LNCAP (cell line): ENCODE data around the gene CISD2.

Source experiments
- TF ChIP-seq, protein P1 (sequence below): fragments of 450-650 bp; IDR thresholded peaks from 2 replicates; pipeline ENCODE4 v1.5.1; 2017; ENCODE audit warnings: mild to moderate bottlenecking

Gene CISD2

DNA sequence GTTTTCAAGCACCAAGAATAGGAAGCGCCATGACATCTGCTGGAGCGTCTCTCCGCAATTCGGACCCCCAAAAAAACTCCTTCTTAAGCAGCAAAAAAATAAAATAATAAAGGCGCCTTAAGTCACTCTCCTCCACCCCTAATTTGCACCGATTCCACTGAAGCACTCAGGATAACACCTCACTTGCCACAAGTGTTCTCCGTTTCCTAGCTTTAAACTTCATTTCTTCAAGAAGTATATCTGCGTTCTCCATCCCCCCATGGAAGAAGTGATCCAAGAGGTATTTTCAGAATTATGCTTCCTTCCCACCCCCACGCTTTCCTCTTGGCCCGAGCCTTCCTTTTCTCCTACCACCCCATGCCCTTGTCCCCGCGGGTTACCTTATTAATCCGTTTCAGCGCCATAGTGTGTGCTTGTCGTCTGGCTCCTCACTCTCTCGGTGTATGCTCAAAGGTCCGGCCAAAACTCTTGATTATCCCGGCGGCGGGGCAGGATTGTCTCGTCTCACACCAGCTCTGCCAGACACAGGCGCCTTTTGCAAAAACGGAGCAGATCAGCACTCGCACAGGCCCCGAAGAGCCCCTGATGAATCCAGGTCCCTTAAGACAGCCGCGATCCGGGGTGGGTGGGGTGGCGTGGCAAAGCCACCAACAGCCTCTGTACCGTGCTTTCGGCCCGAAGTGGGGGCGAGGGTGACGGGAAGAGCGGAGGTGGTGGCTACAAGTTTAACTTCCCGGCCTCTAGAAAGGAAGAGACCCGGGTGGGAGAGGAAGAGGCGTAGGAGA, 42.5 kb upstream of the CISD2 start:
- TF ChIP-seq, protein P1, sequence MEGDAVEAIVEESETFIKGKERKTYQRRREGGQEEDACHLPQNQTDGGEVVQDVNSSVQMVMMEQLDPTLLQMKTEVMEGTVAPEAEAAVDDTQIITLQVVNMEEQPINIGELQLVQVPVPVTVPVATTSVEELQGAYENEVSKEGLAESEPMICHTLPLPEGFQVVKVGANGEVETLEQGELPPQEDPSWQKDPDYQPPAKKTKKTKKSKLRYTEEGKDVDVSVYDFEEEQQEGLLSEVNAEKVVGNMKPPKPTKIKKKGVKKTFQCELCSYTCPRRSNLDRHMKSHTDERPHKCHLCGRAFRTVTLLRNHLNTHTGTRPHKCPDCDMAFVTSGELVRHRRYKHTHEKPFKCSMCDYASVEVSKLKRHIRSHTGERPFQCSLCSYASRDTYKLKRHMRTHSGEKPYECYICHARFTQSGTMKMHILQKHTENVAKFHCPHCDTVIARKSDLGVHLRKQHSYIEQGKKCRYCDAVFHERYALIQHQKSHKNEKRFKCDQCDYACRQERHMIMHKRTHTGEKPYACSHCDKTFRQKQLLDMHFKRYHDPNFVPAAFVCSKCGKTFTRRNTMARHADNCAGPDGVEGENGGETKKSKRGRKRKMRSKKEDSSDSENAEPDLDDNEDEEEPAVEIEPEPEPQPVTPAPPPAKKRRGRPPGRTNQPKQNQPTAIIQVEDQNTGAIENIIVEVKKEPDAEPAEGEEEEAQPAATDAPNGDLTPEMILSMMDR: no peak

DNA sequence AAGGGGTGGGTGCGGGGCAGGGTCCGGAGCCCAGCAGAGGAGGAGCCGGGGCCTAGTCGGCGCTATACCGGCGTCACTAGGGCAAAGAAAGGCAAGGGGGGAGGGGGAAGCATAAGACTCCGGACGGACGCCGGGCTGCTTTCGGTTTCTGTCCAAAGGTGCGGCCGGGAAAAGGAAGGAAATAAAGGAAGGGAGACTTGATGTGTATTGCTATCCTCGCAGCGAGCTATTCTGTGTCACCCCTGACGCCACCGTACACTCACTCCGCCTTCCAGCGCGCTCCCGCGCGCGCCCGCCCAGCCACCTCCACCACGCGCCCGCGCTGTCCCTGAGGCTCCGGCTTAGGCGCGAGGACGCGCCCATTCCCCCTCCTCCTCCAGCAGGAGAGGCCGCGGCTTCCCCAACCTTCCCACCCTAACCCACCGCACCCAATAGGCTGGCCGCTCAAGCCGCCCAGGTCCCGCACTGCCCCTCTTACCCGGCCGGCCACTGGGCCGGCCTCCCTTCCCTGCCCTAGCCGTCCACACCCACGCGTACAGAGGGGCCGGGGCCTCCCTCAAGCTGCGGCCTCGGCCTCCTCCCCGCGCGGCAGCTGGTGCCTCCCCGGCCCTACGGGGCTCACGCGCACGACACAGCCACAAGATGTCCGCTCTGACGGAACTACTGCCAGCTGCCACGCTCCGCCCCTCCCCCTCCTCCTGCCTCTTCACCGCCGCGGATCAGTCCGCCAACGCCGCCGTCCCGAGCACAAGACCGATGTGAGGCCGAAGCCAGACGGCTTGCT, 41.7 kb upstream of the CISD2 start, which contains the start of gene UBE2D3:
Gene UBE2D3 (minus strand): TSS at position 662 of the 784 bp plus-strand sequence. CDS start 1,043 bp downstream, outside the sequence.
- TF ChIP-seq, protein P1: no peak; the same call in 1 of the 2 replicates

DNA sequence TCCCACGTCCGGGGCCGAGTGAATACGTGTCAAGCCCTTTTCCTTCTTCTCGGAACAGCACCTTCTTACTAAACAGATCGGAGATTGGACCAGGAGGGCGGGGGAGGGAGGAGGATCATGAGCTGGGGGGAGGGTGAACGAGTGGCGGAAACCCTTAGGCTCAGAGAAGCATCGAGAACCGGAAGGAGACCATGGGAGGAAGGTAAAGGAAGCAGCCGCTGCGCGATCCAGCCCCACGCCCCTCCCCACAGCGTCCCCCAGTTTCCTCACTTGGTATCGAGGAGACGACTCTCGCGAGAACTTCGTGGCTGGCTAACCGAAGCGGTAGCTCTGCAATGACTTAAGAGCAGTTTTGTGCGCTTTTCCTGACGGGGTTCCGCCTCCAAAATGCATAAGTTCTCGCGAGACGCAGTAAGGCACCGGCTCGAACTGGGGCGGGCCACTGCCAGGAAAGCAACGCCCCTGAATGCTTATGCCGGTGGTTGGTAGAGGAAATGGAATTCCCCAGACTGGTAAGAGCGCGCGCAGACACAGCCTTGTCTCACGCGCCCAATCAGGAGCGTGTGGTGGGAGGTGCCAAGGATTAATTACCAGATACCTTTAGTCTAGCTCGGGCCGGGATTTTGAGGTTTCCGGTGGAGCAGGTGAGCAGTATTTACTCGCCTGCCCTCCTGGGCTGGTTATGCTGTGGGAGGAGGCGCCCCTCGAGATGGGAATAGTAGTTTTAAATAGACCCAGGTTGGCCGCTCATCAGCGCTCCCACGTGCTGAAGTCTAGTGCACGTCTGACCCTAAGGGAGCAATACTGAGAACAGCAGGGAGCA, 40.9 kb upstream of the CISD2 start:
- TF ChIP-seq, protein P1: no peak

DNA sequence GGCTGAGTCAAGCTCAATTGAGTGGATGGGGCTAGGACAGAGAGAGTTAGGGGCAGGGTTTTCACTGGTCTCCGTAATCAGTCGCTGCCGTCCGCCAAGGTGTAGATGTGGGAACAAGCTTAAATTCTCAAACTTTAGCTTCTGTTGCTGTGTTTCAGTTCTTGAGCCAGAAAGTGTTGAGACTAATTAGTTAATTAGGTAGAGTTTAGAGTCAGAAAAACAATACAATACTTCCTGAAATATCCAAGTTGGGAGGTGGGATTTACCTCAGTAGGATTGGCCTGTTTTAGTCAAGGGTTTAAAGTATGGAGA, 40.3 kb upstream of the CISD2 start:
- TF ChIP-seq, protein P1: no peak

DNA sequence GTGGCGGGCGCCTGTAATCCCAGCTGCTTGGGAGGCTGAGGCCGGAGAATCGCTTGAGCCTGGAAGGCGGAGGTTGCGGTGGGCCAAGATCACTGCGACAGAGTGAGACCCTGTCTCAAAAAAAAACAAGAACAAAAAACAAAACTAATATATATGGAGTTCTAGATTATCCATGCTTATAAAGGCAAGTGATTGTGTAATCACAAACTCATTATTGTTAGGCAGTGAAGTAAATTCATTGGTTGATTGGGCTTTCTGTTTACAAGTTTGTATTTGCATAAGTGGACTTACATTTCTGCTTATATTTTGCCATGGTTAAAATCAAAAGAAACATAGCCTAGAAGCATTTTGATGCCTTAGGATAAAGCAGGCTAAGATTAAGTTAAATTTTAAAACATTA, 39.0 kb upstream of the CISD2 start:
- TF ChIP-seq, protein P1: no peak

DNA sequence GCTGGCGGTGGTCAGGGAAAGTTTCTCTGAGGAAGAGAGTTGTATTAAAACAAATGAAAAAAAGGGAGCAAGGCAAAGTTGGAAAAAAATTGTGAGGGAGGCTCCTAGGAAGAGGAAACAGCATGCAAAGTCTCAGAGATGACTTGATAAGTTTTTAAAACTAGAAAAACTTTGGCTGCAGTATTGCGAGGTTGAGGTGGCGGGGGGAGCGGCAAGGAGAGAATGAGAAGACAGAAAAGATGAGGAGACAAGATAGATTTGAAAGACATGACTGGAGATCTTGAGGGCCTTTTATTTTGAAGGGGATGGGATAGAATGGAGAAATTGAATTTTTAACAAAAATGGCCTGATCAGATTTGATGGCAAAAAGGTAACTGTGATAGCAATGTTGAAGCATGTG, 36.7 kb upstream of the CISD2 start:
- TF ChIP-seq, protein P1: no peak

DNA sequence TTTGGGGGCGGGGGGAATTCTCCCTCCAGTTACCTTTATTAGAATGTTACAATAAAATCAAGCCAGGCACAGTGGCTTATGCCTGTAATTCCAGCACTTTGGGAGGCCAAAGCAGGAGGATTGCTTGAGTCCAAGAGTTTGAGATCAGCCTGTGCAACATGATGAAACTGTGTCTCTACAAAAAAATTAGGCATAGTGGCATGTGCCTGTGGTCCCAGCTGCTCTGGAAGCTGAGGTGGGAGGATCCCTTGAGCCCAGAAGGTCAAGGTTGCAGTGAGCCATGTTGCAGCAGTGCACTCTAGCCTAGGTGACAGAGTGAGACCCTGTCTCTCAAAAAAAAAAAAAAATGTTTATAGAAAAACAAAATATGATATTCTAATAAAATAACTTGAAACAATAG, 36.1 kb upstream of the CISD2 start:
- TF ChIP-seq, protein P1: no peak
